ENCODE results near the gene ZC3H6. TPM values are rescaled to one million over a fixed set of nuclear protein-coding genes. Genes with fewer than 3 reads are reported as not detected.
A peak's percentile ranks its signal among the peaks of the same experiment; 100 is the strongest.

ZC3H6 gene
- total and polyA plus RNA-seq, 2 of the 13 experiments (the other 11 are each of a cell fraction or from before 2014, with no cell fraction given): 0.71 to 0.93 TPM

DNA sequence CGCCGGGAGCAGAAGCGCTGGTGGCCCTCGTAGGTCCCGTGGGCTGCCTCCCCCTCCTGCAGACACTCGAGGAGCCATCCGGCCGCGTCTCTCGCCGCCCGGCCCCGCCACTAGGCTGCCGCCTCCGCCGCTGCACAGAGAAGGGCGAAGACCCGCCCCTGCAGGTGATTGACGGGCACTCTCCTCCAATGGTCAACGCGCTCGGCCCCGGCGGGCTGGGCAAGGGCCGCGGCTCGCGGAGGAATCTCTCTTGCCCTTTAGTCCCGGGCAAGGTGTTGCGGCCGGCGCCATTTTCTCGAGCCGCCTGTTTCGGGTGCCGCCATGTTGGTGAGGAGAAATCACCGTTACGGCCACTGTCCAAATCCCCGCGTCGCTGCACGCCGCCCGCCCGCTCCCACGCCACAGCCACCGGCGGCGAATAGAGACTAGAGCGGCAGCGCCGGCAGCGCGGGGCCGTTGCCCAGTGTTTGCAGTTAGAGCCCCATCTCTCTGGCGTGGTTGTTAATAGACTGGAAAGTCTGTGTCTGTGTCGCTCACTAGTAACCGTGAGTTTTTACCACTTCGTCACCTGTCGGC, at the start of gene ZC3H6 (continued):
- TF ChIP-seq, protein P1, sequence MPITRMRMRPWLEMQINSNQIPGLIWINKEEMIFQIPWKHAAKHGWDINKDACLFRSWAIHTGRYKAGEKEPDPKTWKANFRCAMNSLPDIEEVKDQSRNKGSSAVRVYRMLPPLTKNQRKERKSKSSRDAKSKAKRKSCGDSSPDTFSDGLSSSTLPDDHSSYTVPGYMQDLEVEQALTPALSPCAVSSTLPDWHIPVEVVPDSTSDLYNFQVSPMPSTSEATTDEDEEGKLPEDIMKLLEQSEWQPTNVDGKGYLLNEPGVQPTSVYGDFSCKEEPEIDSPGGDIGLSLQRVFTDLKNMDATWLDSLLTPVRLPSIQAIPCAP (CRISPR knock-in tag; IDR thresholded peaks at IDR 0.05; ENCODE audit: low read depth): peak; percentile 84; the same call in 1 of the 2 replicates
- TF ChIP-seq KAT8 (CRISPR knock-in tag; IDR thresholded peaks at IDR 0.05) (peak; percentile 99), ZNF441 (CRISPR knock-in tag; IDR thresholded peaks at IDR 0.05; ENCODE audit: borderline replicate concordance) (peak; percentile 88), MEIS1 (CRISPR knock-in tag; IDR thresholded peaks at IDR 0.05; ENCODE audit: borderline replicate concordance) (peak; percentile 98), CBX2 (IDR thresholded peaks at IDR 0.05; ENCODE audit: low read depth, low read length) (no peak), CBX2 (CRISPR knock-in tag; IDR thresholded peaks at IDR 0.05; ENCODE audit: low read depth) (peak; percentile 96; the same call in 1 of the 2 replicates), ZNF335 (CRISPR knock-in tag; IDR thresholded peaks at IDR 0.05) (peak; percentile 92), WIZ (CRISPR knock-in tag; IDR thresholded peaks at IDR 0.05) (no peak; the same call in 1 of the 2 replicates), RCOR2 (CRISPR knock-in tag; IDR thresholded peaks at IDR 0.05) (peak; percentile 66; the same call in 1 of the 2 replicates), ZNF761 (CRISPR knock-in tag; conservative IDR thresholded peaks at IDR 0.05) (peak; percentile 98), ZNF451 (CRISPR knock-in tag; IDR thresholded peaks at IDR 0.05) (no peak; the same call in none of the 2 replicates), GLI4 (CRISPR knock-in tag; IDR thresholded peaks at IDR 0.05; ENCODE audit: borderline replicate concordance) (peak; percentile 87; the same call in 1 of the 2 replicates), ZBTB20 (CRISPR knock-in tag; IDR thresholded peaks at IDR 0.05; ENCODE audit: borderline replicate concordance, low read depth) (peak; percentile 95)
- TF ChIP-seq, protein P2, sequence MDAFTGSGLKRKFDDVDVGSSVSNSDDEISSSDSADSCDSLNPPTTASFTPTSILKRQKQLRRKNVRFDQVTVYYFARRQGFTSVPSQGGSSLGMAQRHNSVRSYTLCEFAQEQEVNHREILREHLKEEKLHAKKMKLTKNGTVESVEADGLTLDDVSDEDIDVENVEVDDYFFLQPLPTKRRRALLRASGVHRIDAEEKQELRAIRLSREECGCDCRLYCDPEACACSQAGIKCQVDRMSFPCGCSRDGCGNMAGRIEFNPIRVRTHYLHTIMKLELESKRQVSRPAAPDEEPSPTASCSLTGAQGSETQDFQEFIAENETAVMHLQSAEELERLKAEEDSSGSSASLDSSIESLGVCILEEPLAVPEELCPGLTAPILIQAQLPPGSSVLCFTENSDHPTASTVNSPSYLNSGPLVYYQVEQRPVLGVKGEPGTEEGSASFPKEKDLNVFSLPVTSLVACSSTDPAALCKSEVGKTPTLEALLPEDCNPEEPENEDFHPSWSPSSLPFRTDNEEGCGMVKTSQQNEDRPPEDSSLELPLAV (CRISPR knock-in tag; conservative IDR thresholded peaks at IDR 0.05; ENCODE audit: low read depth): peak; percentile 72
- TF ChIP-seq, protein P3, sequence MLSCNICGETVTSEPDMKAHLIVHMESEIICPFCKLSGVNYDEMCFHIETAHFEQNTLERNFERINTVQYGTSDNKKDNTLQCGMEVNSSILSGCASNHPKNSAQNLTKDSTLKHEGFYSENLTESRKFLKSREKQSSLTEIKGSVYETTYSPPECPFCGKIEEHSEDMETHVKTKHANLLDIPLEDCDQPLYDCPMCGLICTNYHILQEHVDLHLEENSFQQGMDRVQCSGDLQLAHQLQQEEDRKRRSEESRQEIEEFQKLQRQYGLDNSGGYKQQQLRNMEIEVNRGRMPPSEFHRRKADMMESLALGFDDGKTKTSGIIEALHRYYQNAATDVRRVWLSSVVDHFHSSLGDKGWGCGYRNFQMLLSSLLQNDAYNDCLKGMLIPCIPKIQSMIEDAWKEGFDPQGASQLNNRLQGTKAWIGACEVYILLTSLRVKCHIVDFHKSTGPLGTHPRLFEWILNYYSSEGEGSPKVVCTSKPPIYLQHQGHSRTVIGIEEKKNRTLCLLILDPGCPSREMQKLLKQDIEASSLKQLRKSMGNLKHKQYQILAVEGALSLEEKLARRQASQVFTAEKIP (CRISPR knock-in tag; IDR thresholded peaks at IDR 0.05; ENCODE audit: borderline replicate concordance): no peak
- TF ChIP-seq, protein P4, sequence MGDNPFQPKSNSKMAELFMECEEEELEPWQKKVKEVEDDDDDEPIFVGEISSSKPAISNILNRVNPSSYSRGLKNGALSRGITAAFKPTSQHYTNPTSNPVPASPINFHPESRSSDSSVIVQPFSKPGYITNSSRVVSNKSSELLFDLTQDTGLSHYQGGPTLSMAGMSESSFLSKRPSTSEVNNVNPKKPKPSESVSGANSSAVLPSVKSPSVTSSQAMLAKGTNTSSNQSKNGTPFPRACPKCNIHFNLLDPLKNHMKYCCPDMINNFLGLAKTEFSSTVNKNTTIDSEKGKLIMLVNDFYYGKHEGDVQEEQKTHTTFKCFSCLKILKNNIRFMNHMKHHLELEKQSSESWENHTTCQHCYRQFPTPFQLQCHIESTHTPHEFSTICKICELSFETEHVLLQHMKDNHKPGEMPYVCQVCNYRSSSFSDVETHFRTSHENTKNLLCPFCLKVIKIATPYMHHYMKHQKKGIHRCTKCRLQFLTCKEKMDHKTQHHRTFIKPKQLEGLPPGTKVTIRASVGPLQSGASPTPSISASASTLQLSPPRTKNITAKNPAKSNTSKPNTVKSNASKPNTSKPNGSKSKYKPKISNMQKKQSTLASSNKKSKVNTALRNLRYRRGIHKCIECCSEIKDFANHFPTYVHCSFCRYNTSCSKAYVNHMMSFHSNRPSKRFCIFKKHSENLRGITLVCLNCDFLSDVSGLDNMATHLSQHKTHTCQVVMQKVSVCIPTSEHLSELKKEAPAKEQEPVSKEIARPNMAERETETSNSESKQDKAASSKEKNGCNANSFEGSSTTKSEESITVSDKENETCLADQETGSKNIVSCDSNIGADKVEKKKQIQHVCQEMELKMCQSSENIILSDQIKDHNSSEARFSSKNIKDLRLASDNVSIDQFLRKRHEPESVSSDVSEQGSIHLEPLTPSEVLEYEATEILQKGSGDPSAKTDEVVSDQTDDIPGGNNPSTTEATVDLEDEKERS (CRISPR knock-in tag; IDR thresholded peaks at IDR 0.05): peak; percentile 95
- TF ChIP-seq, protein P5, sequence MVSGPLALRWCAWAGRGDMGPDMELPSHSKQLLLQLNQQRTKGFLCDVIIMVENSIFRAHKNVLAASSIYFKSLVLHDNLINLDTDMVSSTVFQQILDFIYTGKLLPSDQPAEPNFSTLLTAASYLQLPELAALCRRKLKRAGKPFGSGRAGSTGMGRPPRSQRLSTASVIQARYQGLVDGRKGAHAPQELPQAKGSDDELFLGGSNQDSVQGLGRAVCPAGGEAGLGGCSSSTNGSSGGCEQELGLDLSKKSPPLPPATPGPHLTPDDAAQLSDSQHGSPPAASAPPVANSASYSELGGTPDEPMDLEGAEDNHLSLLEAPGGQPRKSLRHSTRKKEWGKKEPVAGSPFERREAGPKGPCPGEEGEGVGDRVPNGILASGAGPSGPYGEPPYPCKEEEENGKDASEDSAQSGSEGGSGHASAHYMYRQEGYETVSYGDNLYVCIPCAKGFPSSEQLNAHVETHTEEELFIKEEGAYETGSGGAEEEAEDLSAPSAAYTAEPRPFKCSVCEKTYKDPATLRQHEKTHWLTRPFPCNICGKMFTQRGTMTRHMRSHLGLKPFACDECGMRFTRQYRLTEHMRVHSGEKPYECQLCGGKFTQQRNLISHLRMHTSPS (CRISPR knock-in tag; IDR thresholded peaks at IDR 0.05; ENCODE audit: low read depth): peak; percentile 74
- TF ChIP-seq, protein P6, sequence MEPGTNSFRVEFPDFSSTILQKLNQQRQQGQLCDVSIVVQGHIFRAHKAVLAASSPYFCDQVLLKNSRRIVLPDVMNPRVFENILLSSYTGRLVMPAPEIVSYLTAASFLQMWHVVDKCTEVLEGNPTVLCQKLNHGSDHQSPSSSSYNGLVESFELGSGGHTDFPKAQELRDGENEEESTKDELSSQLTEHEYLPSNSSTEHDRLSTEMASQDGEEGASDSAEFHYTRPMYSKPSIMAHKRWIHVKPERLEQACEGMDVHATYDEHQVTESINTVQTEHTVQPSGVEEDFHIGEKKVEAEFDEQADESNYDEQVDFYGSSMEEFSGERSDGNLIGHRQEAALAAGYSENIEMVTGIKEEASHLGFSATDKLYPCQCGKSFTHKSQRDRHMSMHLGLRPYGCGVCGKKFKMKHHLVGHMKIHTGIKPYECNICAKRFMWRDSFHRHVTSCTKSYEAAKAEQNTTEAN (CRISPR knock-in tag; conservative IDR thresholded peaks at IDR 0.05): peak; percentile 45; the same call in 1 of the 2 replicates
